ENCODE results near the gene PLD4. TPM values are rescaled to one million over a fixed set of nuclear protein-coding genes. Genes with fewer than 3 reads are reported as not detected.

The PLD4 gene
- total and polyA plus RNA-seq, 2 of the 8 experiments (the other 6 are each of a cell fraction or from before 2014, with no cell fraction given), result 0.05 TPM; not detected in 1

- H3K36me3 ChIP-seq (ENCODE audit: control insufficient read depth in 2 of 4, insufficient read depth in 4 of 4, low read length in 3 of 4), result peaks cover 0 to 6% (median 4%) of the 10 kb centered on the region in 4 experiments; a peak in 4 of 8 replicates
- WGBS, 2 experiments (ENCODE audit: extremely low coverage in 1 of 2, insufficient coverage in 1 of 2, insufficient read length in 1 of 2, insufficient replicate concordance in 2 of 2, low coverage in 1 of 2, low lambda C conversion rate in 2 of 2, missing lambda C conversion rate in 1 of 2), result 83% methylated on average over 24 of the region's 30 CpGs; no CpG with 5 or more reads in 1 of the 2 experiments
- CTCF ChIA-PET (ENCODE audit: partially characterized antibody), result interaction anchor here (1.5 kb wide), 1 partner anchor 13 kb away, joined by 3 read pairs; no protein-coding TSS in a partner anchor
- no peak overlapping the region for H3K18ac ChIP-seq (ENCODE audit: extremely low read depth, low read length)
- H2BK20ac ChIP-seq (ENCODE audit: low read length), result no peak overlapping the region
- DNase-seq (ENCODE audit: low read depth in 1 of 2, low spot score in 2 of 2) (no peak), FAIRE-seq (no peak)
- H4K5ac ChIP-seq (ENCODE audit: insufficient read length, low read depth, low read length), result no peak overlapping the region
- H2AFZ ChIP-seq (ENCODE audit: low read length), result no peak overlapping the region
- H3K79me1 ChIP-seq (ENCODE audit: low read depth, low read length), result peaks cover 7% of the 10 kb centered on the region
- H3K27me3 ChIP-seq (replicated peaks in 1 of 4; ENCODE audit: control insufficient read depth in 3 of 4, extremely low read depth in 1 of 4, insufficient read depth in 3 of 4, low read length in 3 of 4), result no peaks in the 10 kb centered on the region
- H2BK15ac ChIP-seq (ENCODE audit: low read length), result no peak overlapping the region
- H3K9me3 ChIP-seq (ENCODE audit: insufficient read depth in 2 of 2, low read depth in 1 of 2, low read length in 1 of 2), result no peaks in the 10 kb centered on the region
- no peak overlapping the region for H3K14ac ChIP-seq (ENCODE audit: insufficient read length)
- H3K23me2 ChIP-seq (ENCODE audit: low read depth, low read length), result no peaks in the 10 kb centered on the region; the same call in 1 of the 2 replicates
- H2BK120ac ChIP-seq (replicated peaks; ENCODE audit: low read depth, low read length), result no peak overlapping the region
- peaks cover 8 to 30% of the 10 kb centered on the region in 2 experiments for H4K20me1 ChIP-seq (replicated peaks in 1 of 2; ENCODE audit: control insufficient read depth in 1 of 2, insufficient read depth in 2 of 2, low read length in 2 of 2)
- H2AK5ac ChIP-seq (ENCODE audit: low read depth, low read length), result no peak overlapping the region
- H3K79me2 ChIP-seq (ENCODE audit: control insufficient read depth in 1 of 2, insufficient read depth in 2 of 2, low read length in 2 of 2), result no peaks in the 10 kb centered on the region; a peak in 1 of 4 replicates
- no peak overlapping the region for H4K91ac ChIP-seq (replicated peaks; ENCODE audit: insufficient read length, low read length)
- H3K4me2 ChIP-seq (ENCODE audit: insufficient read depth in 1 of 2, low read depth in 2 of 2, low read length in 2 of 2), result no peak overlapping the region
- H3K23ac ChIP-seq (ENCODE audit: insufficient read length), result no peak overlapping the region
- H3K4ac ChIP-seq (replicated peaks; ENCODE audit: insufficient read length, low read depth, low read length), result no peak overlapping the region
- no peak overlapping the region for H3K4me3 ChIP-seq (ENCODE audit: extremely low read depth in 1 of 4, insufficient read depth in 2 of 4, low read depth in 3 of 4, low read length in 4 of 4)
- no peak overlapping the region for H3K56ac ChIP-seq (replicated peaks; ENCODE audit: insufficient read length, low read depth, low read length)
- peaks cover 0 to 27% (median 7%) of the 10 kb centered on the region in 4 experiments; a peak in 5 of 7 replicates for H3K4me1 ChIP-seq (replicated peaks in 1 of 4; ENCODE audit: control insufficient read depth in 3 of 4, insufficient read depth in 4 of 4, low read length in 3 of 4)
- no peak overlapping the region for H2BK5ac ChIP-seq (ENCODE audit: low read depth, low read length)
- H2BK12ac ChIP-seq (ENCODE audit: low read depth, low read length), result no peak overlapping the region
- POLR2A ChIA-PET (ENCODE audit: partially characterized antibody), result interaction anchor here (1.2 kb wide), 1 partner anchor 22 kb away, joined by 4 read pairs; no protein-coding TSS in a partner anchor
- no peak overlapping the region for H3K27ac ChIP-seq (ENCODE audit: low read depth, low read length)
- no peak overlapping the region for H4K8ac ChIP-seq (ENCODE audit: extremely low read depth, insufficient read depth, low read length)
- H3K9ac ChIP-seq (replicated peaks in 1 of 4; ENCODE audit: extremely low read depth in 1 of 4, low read depth in 3 of 4, low read length in 3 of 4), result no peak overlapping the region
- TF ChIP-seq SP4 (IDR thresholded peaks at IDR 0.05; ENCODE audit: low read length) (no peak), ATF3 (IDR thresholded peaks at IDR 0.05; ENCODE audit: insufficient read depth, low read depth, low read length) (no peak), CBX5 (IDR thresholded peaks at IDR 0.05; ENCODE audit: low read depth, low read length) (no peak), SIX5 (IDR thresholded peaks at IDR 0.05; ENCODE audit: low read depth, low read length) (no peak), TAF1 (IDR thresholded peaks at IDR 0.05; ENCODE audit: low read depth, low read length) (no peak), SUZ12 (IDR thresholded peaks at IDR 0.05; ENCODE audit: low read length) (no peak), JUND (IDR thresholded peaks at IDR 0.05; ENCODE audit: low read length) (no peak), NRF1 (IDR thresholded peaks at IDR 0.05; ENCODE audit: low read depth, low read length) (no peak), CBX8 (IDR thresholded peaks at IDR 0.05; ENCODE audit: borderline replicate concordance, low read depth, low read length) (no peak), GTF2F1 (IDR thresholded peaks at IDR 0.05; ENCODE audit: borderline replicate concordance, low read depth, low read length) (no peak), EGR1 (IDR thresholded peaks at IDR 0.05; ENCODE audit: borderline replicate concordance, low read depth, low read length) (no peak), SIN3A (conservative IDR thresholded peaks at IDR 0.05 in 1 of 2, IDR thresholded peaks at IDR 0.05 in 1 of 2; ENCODE audit: low read depth in 1 of 2, low read length in 2 of 2) (no peak)
Observed at GRCh38 chr14:104877806-104878550, 46.7 kb upstream of the PLD4 start.

Measured in H1 (cell line).